AG08395 (cell line): ENCODE measurements around the gene ADCY6.

ENCODE experiments used
- DNase-seq: peaks from one replicate; pipeline ENCODE4 v3.0.0; 2012; ENCODE audit warnings: mixed read lengths, low spot score

The ADCY6 gene

GRCh38 chr12:48815126-48816110, 26.5 kb upstream of the ADCY6 start:
- peak; percentile 83 for DNase-seq

GRCh38 chr12:48814262-48815125, 25.6 kb upstream of the ADCY6 start:
- peak; percentile 94 for DNase-seq

- no peak for DNase-seq
These were observed 24.8 kb upstream of the ADCY6 start for GRCh38 chr12:48813465-48814261.

- DNase-seq, result no peak
These were observed 23.5 kb upstream of the ADCY6 start for GRCh38 chr12:48812389-48812788.

- no peak for DNase-seq
These were observed 22.7 kb upstream of the ADCY6 start for GRCh38 chr12:48811437-48812090.

- DNase-seq, result peak; percentile 68
These were observed 22.1 kb upstream of the ADCY6 start for GRCh38 chr12:48810903-48811431.

GRCh38 chr12:48807981-48808380, 19.1 kb upstream of the ADCY6 start:
- no peak for DNase-seq

- DNase-seq, result no peak
These were observed 14.8 kb upstream of the ADCY6 start for GRCh38 chr12:48803675-48804074.

GRCh38 chr12:48800971-48801370, 12.1 kb upstream of the ADCY6 start:
- DNase-seq, result no peak

GRCh38 chr12:48800457-48800856, 11.6 kb upstream of the ADCY6 start:
- no peak for DNase-seq

- DNase-seq, result no peak
These were observed 8.1 kb upstream of the ADCY6 start for GRCh38 chr12:48796976-48797375.

- DNase-seq, result peak; percentile 90
These were observed 6.9 kb upstream of the ADCY6 start for GRCh38 chr12:48795550-48796455.

GRCh38 chr12:48794870-48795269, 6.0 kb upstream of the ADCY6 start:
- DNase-seq, result no peak

GRCh38 chr12:48793696-48794095, 4.8 kb upstream of the ADCY6 start:
- no peak for DNase-seq

- no peak for DNase-seq
These were observed 1.0 kb upstream of the ADCY6 start for GRCh38 chr12:48789858-48790326.

- DNase-seq, result peak; percentile 46
These were observed 400 bp downstream of the ADCY6 start for GRCh38 chr12:48788524-48788853.

GRCh38 chr12:48787791-48788523, 932 bp downstream of the ADCY6 start:
- peak; percentile 35 for DNase-seq

GRCh38 chr12:48786591-48787544, 2.0 kb downstream of the ADCY6 start:
- DNase-seq, result no peak
